Esophagus muscularis mucosa (tissue), 3 donors: ENCODE measurements around the gene HOXB8.

Experiments
- CTCF ChIP-seq, 3 experiments: fragments of 200-600 bp in 2 of 3; fragments of 450-650 bp in 1 of 3; sonication (generic) in 2 of 3; IDR thresholded peaks; one replicate each; pipeline ENCODE4 v1.5.1; 2017 to 2019; ENCODE audit warnings: antibody characterized with exemption in 3 of 3, mild to moderate bottlenecking in 2 of 3, moderate library complexity in 1 of 3
- POLR2A ChIP-seq: fragments of 450-650 bp; IDR thresholded peaks from one replicate; pipeline ENCODE4 v1.6.1; 2017; ENCODE audit warnings: antibody characterized with exemption, moderate library complexity, mild to moderate bottlenecking, low read depth
- POLR2AphosphoS5 ChIP-seq, 2 donors: sonication (generic); formaldehyde crosslinking; IDR thresholded peaks; one replicate each; pipeline ENCODE4 v1.6.1; 2017; ENCODE audit warnings: antibody characterized with exemption in 2 of 2

GRCh38 chr17:48597528-48597777 is 17.6 kb downstream of the HOXB8 start:
- TF ChIP-seq POLR2A = no peak
- TF ChIP-seq POLR2AphosphoS5 (IDR thresholded peaks at IDR 0.05) = no peak
- no peak for TF ChIP-seq CTCF (IDR thresholded peaks at IDR 0.05)
